ENCODE results near the gene PLK4.
A peak's percentile ranks its signal among the peaks of the same experiment; 100 is the strongest.
"Not testable (repeated sequence)": the region's sequence is repeated elsewhere in the genome, so short reads cannot be mapped to it uniquely, and the experiment has no call there.

The PLK4 gene

DNA sequence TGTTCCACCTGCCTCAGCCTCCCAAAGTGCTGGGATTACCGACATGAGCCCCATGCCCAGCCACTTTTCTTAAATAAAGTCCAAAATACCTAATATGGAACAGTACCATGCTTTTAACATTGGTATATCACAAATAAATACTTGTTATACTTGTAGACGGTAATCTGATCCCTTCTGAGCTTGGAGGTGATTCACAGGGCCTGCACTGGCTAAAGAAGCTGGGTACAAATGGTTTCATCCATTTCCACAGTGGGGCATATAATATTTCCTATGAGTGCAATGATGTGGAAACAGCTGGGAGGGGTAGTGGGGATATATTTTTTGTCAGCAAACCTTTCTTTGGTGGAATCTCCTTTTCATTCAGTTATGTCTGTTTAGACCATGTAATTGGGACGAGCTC lies 35.8 kb downstream of the PLK4 start:
- DNase-seq = no peak

DNA sequence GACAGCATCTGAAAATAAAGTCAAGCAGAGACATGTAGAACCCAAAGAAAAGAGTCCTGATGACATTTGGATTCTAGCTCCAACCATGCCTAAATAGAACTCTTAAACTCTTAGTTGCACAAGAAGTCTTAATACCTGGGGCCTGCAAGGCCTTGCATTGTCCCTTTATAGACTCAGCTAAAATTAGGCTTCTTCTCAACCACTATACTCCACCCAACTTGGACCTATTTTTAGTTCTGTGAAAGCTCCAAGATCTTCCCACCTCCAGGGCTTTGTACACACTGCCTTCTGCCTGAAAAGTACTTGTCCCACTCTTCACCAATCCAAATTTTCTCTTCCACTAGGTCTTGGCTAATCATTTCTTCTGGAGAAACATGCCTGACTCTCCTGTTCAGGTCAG lies 36.5 kb downstream of the PLK4 start:
- no peak for DNase-seq

DNA sequence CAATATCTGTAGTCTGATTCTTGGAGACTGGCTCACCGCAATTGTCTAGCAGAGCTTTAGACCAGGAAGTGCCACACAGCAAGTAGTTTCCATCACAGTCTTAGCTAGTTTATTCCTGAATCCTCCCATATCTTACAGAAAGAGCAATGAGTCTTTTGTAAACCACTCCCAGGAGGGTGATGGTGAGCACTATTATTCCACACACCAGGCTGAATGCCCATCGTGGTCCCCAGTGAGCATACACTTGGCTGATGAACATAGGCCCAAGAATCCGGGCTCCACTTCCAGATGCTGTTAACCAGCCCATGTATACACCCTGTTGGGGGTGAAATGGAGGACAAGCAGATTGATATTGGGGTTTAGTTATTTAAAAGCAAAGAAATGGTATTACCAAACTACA lies 39.8 kb downstream of the PLK4 start:
- DNase-seq = no peak

DNA sequence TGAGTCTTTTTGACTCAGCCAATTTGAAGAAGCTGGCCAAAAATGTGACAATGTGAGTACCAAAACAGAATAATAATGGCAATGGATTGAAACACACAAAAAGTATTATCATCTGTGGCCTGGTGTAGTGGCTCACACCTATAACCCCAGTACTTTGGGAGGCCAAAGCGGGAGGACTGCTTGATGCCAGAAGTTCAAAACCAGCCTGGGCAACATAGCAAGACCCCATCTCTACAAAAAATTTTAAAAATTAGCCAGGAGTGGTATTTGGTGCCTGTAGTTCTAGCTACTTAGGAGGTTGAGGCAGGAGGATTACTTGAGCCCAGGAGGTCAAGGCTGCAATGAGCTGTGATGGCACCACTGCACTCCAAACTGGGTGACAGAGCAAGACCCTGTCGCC lies 41.5 kb downstream of the PLK4 start:
- no peak for DNase-seq

DNA sequence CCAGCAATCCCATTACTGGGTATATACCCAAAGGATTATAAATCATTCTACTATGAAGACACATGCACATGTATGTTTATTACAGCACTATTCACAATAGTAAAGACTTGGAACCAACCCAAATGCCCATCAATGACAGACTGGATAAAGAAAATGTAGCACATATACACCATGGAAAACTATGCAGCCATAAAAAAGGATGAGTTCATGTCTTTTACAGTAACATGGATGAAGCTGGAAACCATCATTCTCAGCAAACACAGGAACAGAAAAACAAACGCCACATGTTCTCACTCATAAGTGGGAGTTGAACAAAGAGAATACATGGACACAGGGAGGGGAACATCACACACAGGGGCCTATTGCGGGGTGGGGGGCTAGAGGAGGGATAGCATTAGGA lies 45.0 kb downstream of the PLK4 start:
- DNase-seq = not testable (repeated sequence)

DNA sequence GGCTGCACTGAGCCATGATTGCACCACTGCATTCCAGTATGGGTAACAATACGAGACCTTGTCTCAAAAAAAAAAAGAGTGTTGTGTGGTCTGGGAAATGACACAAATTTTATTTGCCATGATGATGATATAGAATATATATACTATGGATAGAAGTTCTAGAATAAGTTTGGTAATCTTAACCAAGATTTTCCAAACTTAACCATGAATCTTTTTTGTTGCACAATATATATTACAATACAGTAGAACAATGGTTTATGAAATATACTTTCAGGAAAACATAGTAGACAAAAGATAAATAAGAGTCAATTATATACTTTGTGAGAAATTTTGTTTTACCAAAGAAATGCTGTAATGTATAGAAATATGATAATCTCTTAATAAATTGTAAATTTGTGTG lies 49.5 kb downstream of the PLK4 start:
- DNase-seq = no peak

DNA sequence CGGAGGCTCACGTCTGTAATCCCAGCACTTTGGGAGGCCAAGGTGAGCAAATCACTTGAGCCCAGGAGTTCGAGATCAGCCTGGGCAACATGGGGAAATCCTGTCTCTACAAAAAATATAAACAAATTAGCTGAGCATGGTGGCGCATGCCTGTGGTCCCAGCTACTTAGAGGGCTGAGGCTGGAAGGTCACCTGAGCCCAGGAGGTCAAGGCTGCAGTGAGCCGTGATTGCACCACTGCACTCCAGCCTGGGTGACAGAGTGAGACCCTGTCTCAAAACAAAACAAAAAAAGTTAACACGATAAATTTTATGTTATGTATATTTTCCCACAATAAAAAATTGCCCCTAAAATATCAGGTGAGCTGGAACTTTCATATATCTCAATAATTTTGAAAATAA lies 51.1 kb downstream of the PLK4 start:
- DNase-seq = not testable (repeated sequence)

DNA sequence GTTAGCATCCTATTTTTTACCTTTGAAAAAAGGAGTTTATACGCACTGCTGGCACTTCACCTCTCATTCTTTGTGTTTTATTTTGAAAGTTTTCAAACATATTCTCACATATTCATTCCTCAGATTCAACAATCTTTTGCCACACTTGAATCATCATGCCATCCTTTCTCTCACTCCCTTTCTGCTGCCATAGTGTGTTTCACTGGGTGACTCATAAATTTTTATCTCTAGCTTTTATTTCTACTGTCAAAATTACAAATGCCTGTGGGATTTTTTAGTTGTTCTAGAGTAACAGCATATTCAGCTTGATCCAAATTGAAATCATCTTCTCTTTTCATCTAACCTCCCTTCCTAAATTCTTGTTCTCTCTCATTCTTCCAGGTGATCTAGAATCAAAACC lies 56.3 kb downstream of the PLK4 start:
- peak; percentile 9 for DNase-seq
